ENCODE measurements around the gene KIF15. TPM values are rescaled to one million over a fixed set of nuclear protein-coding genes. Genes with fewer than 3 reads are reported as not detected.
"Not testable (repeated sequence)": the region's sequence is repeated elsewhere in the genome, so short reads cannot be mapped to it uniquely, and the experiment has no call there.

Gene KIF15
- 9.2 TPM for polyA plus RNA-seq (ENCODE audit: insufficient read length)

GRCh38 chr3:44761424-44762169, at the start of gene KIF15, which contains the start of gene KIAA1143:
Gene KIF15, plus strand, starts transcription at chr3:44761794. Its CDS starts 72 bp downstream, at chr3:44761866.
Gene KIAA1143, minus strand, starts transcription at chr3:44761619. Its CDS starts 17 bp downstream, at chr3:44761602.
- peak; percentile 91 for DNase-seq (ENCODE audit: low read depth)

GRCh38 chr3:44712455-44713075, 49.0 kb upstream of the KIF15 start, which contains the start of gene ZNF502:
Gene ZNF502, plus strand, starts transcription at chr3:44712660. Its CDS starts 7,602 bp downstream, at chr3:44720262.
- peak; percentile 81 for DNase-seq (ENCODE audit: low read depth)

DNA sequence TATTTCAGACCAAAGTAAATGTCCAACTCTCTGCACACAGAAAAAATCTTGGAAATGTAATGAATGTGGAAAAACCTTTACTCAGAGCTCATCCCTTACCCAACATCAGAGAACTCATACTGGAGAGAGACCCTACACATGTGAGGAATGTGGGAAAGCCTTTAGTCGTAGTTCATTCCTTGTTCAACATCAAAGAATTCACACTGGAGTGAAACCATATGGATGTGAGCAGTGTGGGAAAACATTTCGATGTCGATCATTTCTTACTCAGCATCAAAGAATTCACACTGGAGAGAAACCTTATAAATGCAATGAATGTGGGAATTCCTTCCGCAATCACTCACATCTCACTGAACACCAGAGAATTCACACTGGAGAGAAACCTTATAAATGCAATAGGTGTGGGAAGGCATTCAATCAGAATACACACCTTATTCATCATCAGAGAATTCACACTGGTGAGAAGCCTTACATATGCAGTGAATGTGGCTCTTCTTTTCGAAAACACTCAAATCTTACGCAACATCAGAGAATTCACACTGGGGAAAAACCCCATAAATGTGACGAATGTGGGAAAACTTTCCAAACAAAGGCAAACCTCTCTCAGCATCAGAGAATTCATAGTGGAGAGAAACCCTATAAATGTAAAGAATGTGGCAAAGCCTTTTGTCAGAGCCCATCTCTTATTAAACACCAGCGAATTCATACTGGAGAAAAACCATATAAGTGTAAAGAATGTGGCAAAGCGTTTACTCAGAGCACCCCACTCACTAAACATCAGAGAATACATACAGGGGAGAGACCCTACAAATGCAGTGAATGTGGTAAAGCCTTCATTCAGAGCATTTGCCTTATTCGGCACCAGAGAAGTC, 40.1 kb upstream of the KIF15 start:
- no peak for DNase-seq (ENCODE audit: low read depth)

- no peak for DNase-seq (ENCODE audit: low read depth)
Observed at GRCh38 chr3:44722103-44722401, 39.5 kb upstream of the KIF15 start.

- DNase-seq (ENCODE audit: low read depth), result peak; percentile 80
Observed at GRCh38 chr3:44729384-44729910, 32.1 kb upstream of the KIF15 start, which contains the start of gene ZNF501. Gene ZNF501, plus strand, starts transcription at chr3:44729635. Its CDS starts 4,787 bp downstream, at chr3:44734422.

DNA sequence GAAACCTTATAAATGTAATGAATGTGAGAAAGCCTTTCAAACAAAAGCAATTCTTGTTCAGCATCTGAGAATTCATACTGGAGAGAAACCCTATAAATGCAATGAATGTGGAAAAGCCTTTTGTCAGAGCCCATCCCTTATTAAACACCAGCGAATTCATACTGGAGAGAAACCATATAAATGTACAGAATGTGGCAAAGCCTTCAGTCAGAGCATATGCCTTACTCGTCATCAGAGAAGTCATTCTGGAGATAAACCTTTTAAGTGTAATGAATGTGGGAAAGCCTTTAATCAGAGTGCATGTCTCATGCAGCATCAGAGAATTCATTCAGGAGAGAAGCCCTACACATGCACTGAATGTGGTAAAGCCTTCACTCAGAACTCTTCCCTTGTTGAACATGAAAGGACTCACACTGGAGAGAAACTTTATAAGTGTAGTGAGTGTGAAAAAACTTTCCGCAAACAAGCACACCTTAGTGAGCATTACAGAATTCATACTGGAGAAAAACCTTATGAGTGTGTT, 26.9 kb upstream of the KIF15 start:
- no peak for DNase-seq (ENCODE audit: low read depth)

GRCh38 chr3:44761101-44761423, 532 bp upstream of the KIF15 start:
- no peak for DNase-seq (ENCODE audit: low read depth)

DNA sequence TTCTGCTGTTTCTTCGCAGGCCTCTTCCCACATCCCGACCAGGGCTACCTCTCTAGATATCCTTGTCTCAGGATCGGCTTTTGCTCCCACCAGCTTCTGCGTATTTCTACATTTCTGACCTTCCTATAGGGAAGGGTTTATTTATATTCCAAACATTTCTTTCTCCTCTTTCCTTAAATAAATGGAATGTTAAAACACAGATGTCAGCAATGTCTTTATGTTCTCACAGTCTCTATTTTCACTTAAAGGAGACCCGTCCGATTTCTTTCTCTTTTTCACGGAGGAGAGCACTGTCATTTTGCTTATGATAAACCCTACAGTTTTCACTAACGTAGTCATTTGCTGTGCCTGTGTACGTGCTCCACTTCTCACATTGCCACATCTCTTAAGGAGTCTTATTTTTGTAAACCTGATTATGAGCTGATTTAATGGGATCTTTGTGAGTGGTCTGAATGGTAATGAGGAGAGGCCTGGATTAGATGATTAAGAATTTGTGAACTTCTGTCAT, 630 bp downstream of the KIF15 start:
- no peak for DNase-seq (ENCODE audit: low read depth)

GRCh38 chr3:44762690-44763089, 1.1 kb downstream of the KIF15 start:
- DNase-seq (ENCODE audit: low read depth), result no peak

DNA sequence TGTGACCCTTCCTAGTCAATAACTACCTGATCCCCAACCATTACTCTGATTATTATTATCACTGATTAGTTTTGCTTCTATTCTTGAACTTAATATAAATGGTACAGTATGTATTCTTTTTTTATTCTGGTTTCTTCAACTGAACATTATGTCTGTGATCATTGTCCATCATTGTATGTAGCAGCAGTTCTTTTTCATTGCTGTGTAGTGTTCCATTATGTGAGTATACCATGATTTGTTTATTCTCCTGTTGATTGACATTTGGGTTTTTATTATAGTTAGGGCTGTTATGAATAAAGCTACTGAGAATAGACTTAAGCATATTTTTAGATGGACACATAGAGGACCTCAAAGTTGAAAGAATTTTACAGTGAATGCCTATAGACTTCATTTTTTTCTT, 2.7 kb downstream of the KIF15 start:
- DNase-seq (ENCODE audit: low read depth), result no peak

DNA sequence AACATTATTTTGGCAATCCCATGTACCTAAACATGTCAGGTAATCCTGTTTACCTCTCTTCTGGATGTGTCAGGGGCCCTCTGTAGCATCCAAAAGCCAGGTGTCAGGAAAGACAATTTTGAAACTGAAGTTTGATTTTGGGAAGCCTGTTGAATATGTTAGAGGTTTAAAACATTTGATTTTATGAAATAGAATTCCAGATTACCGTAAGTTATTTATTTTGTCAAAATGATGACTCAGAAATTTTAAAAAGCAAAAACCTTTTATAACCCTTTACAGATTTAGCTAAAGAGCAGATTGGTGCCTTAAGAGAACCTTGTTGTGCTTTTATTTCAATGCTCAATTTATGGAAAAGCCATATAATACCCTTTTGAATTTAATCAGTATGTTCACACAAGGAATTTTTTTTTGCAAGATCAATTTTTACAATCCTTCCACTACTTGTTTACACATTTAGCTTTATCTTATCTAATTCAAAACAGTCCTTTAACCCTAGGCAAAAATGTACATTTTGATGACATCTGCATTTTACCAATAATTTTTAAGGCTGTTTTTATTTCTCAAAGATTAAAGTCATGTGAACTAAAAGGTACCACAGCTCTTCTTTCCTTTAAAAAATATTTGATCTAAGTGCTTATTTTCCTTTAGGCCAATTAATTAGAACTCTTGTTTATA, 10.0 kb downstream of the KIF15 start:
- no peak for DNase-seq (ENCODE audit: low read depth)

DNA sequence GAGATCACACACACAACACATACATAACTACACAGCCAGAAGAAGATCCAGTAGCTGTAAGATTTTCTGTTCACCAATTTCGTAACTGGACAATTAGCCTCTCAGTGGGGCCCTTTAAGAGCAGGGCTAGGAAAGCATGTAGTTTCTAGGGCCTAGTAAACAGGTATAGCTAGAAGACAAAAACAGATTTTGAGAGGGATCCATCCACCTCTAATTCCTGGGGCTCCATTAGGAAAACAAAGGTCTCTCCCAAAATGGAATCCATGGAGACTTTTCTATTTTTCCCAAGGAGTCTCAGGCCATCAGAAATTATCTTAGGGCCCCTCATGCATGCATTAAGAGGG, 10.5 kb downstream of the KIF15 start:
- DNase-seq (ENCODE audit: low read depth), result no peak

GRCh38 chr3:44782891-44783290, 21.3 kb downstream of the KIF15 start:
- DNase-seq (ENCODE audit: low read depth), result no peak

DNA sequence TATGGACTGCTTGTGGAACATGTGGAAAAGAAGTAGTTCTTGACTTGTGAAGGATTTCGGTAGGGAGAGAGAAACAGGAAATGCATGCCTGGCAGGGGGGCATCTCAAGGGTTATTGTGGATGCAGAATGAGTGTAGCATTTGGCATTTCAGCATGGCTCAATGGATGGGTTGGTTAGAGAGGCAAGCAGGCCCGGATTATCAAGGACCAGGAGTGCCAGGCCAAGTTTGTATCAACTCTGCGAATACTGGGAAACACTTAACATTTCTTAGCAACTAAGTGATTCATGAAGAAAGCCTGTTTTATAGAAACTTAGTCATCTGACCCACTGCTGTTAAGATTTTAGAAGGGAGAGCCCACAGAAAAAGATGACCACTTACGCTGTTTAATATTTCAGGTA, 33.6 kb downstream of the KIF15 start:
- no peak for DNase-seq (ENCODE audit: low read depth)

GRCh38 chr3:44802011-44802410, 40.4 kb downstream of the KIF15 start:
- DNase-seq (ENCODE audit: low read depth), result no peak

- DNase-seq (ENCODE audit: low read depth), result no peak
Observed at GRCh38 chr3:44803298-44803697, 41.7 kb downstream of the KIF15 start.

- no peak for DNase-seq (ENCODE audit: low read depth)
Observed at GRCh38 chr3:44805960-44806359, 44.4 kb downstream of the KIF15 start.

- DNase-seq (ENCODE audit: low read depth), result no peak
Observed at GRCh38 chr3:44814751-44815150, 53.2 kb downstream of the KIF15 start.

DNA sequence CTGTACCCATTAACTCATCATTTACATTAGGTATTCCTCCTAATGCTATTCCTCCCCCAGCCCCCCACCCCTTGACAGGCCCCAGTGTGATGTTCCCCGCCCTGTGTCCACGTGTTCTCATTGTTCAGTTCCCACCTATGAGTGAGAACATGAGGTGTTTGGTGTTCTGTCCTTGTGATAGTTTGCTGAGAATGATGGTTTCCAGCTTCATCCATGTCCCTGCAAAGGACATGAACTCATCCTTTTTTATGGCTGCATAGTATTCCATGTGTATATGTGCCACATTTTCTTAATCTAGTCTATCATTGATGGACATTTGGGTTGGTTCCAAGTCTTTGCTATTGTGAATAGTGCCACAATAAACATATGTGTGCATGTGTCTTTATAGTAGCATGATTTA, 54.7 kb downstream of the KIF15 start:
- DNase-seq (ENCODE audit: low read depth), result not testable (repeated sequence)

- not testable (repeated sequence) for DNase-seq (ENCODE audit: low read depth)
Observed at GRCh38 chr3:44821206-44821605, 59.6 kb downstream of the KIF15 start.

- DNase-seq (ENCODE audit: low read depth), result no peak
Observed at GRCh38 chr3:44825264-44825925, 63.8 kb downstream of the KIF15 start.

Data from forelimb muscle (tissue), 1 donor.